Adipocyte (in vitro differentiated cells): Measurements from ENCODE around the gene LSAMP.
"Not testable (repeated sequence)": the region's sequence is repeated elsewhere in the genome, so short reads cannot be mapped to it uniquely, and the experiment has no call there.

Experiments used
- DNase-seq: peaks from one replicate; pipeline ENCODE4 v3.0.0-alpha.2; 2015; ENCODE audit warnings: low read depth
- H3K27me3 ChIP-seq: replicated peaks from 2 replicates; pipeline ENCODE4 v1.7.0; 2013; ENCODE audit warnings: mild to moderate bottlenecking, low read length, moderate library complexity; ENCODE audit not compliant: control insufficient read depth, insufficient read depth
- H3K36me3 ChIP-seq: 2 replicates; pipeline ENCODE4 v1.7.0; 2013; ENCODE audit warnings: low read length, mild to moderate bottlenecking, moderate library complexity; ENCODE audit not compliant: control insufficient read depth, insufficient read depth, severe bottlenecking
- H3K4me1 ChIP-seq: 2 replicates; pipeline ENCODE4 v1.7.0; 2013; ENCODE audit warnings: mild to moderate bottlenecking, low read length, moderate library complexity; ENCODE audit not compliant: control insufficient read depth, insufficient read depth
- H3K4me3 ChIP-seq: 2 replicates; pipeline ENCODE4 v1.7.0; 2013; ENCODE audit warnings: mild to moderate bottlenecking, low read length, moderate library complexity
- H3K9ac ChIP-seq: 2 replicates; pipeline ENCODE4 v1.7.0; 2013; ENCODE audit warnings: mild to moderate bottlenecking, low read length, moderate library complexity
- H3K9me3 ChIP-seq: 2 replicates; pipeline ENCODE4 v1.7.0; 2013; ENCODE audit warnings: mild to moderate bottlenecking, low read length, moderate library complexity; ENCODE audit not compliant: control insufficient read depth

LSAMP gene

DNA sequence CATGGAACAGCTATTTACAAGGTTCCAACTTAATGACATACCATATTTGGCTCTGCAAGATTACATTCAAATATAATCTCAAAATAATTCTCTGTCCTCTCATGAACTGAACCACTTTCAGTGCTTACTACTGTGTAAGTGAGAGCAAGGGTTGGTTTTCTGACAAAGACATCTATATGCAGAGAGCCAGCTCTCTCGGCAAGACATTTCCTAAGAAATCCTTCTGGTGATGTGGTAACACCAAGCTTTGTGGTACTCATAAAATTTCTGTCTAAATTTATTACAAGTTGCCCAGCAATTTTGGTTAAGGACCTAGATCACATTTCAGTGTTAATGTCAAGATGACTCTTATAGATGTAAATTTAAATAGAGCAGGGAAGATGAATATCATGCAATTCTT, 637.0 kb downstream of the LSAMP start:
- no peak for DNase-seq

DNA sequence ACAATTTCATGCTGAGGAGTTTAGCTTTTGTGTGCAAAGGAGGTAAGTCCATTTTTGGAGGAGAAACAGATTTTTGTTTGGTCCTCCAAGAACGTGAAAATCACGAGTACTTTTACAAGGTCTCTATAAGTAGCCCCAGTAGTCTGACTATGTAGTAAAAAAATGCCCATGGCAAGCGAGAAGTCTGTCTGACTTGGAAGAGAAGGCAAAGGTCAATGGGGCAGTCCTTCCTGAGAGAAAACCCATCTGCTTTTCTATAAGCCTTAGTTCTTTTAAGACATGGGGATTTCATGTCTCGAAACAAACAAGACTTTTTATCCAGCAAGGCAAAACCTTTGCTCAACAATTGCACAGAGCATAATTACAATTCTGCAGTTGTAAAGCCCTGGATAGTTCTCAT, 638.8 kb downstream of the LSAMP start:
- no peak overlapping the region for H3K9ac ChIP-seq
- H3K4me3 ChIP-seq = no peak overlapping the region
- H3K9me3 ChIP-seq = no peaks in the 10 kb centered on the region
- H3K4me1 ChIP-seq = peaks cover 17% of the 10 kb centered on the region
- H3K27me3 ChIP-seq = no peaks in the 10 kb centered on the region
- no peaks in the 10 kb centered on the region for H3K36me3 ChIP-seq
- no peak for DNase-seq

More for the DNA sequence above, 637.0 kb downstream of the LSAMP start:
- H3K9ac ChIP-seq = no peak overlapping the region
- no peaks in the 10 kb centered on the region for H3K27me3 ChIP-seq
- peaks cover 17% of the 10 kb centered on the region for H3K4me1 ChIP-seq
- no peaks in the 10 kb centered on the region for H3K36me3 ChIP-seq
- no peak overlapping the region for H3K4me3 ChIP-seq
- H3K9me3 ChIP-seq = no peaks in the 10 kb centered on the region

DNA sequence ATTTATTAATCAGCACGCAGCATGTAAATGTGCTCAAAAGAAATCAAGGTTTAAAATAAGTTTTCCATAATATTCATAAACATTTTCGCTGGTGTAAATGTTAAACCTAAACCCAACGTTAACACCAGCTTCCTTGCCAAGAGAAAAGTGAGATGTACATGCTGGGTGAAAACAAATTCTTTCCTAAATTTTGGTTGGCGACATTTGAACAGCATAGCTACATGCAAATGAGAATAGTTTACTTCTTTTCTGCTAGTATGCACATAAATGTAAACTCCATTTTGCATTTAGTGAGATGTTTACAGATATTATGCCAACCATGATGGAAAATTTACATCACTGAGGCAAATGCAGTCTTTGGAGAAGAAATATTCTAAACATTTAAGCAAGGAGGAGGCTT, 639.8 kb downstream of the LSAMP start:
- DNase-seq = no peak
- H3K36me3 ChIP-seq = no peaks in the 10 kb centered on the region
- H3K9me3 ChIP-seq = no peaks in the 10 kb centered on the region
- H3K9ac ChIP-seq = no peak overlapping the region
- H3K4me1 ChIP-seq = peaks cover 21% of the 10 kb centered on the region
- no peaks in the 10 kb centered on the region for H3K27me3 ChIP-seq
- H3K4me3 ChIP-seq = no peak overlapping the region

DNA sequence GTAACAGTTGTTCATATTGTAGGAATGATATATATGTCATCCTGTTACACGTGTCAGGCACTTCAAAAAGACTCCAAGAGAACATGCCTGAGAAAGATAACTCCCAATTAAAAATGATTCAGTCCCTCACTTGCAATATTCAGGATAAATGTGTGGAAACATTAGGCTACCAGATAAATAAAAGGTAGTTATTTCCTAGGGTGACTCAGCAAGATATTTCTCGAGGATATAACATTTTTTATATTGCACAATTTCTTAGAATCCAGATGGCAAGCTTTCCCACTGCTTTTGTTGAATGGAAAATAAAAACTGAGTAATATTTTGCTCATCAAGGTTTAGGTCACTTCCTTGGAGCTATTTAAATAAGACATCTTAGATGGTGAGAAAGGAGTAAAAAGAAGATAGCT, 640.6 kb downstream of the LSAMP start:
- Histone ChIP-seq H3K36me3 (no peaks in the 10 kb centered on the region), H3K27me3 (no peaks in the 10 kb centered on the region), H3K9me3 (no peaks in the 10 kb centered on the region), H3K4me1 (peaks cover 22% of the 10 kb centered on the region), H3K9ac (no peak overlapping the region), H3K4me3 (no peak overlapping the region)
- peak; percentile 91 for DNase-seq

DNA sequence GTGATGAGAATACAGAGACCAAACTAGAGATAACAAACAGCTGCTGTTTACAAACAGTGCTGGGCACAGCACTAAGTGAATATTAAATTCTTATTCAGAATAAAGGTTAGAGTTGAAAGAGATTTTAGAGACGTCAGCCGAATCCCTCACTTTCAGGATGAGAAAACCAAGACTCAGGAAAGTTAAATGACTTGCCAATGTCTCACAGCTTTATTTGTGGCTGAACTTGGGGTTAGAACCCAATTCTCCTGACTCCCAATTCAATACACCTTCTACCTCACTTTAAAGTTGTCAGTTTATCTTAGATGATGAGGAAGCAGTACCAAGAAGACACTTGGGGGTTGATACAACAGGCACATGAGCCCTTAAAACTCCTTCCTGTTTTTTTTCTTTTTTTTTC, 641.1 kb downstream of the LSAMP start:
- no peak overlapping the region for H3K9ac ChIP-seq
- no peak overlapping the region for H3K4me3 ChIP-seq
- no peaks in the 10 kb centered on the region for H3K36me3 ChIP-seq
- H3K9me3 ChIP-seq = no peaks in the 10 kb centered on the region
- H3K4me1 ChIP-seq = peaks cover 22% of the 10 kb centered on the region
- no peaks in the 10 kb centered on the region for H3K27me3 ChIP-seq
- no peak for DNase-seq

DNA sequence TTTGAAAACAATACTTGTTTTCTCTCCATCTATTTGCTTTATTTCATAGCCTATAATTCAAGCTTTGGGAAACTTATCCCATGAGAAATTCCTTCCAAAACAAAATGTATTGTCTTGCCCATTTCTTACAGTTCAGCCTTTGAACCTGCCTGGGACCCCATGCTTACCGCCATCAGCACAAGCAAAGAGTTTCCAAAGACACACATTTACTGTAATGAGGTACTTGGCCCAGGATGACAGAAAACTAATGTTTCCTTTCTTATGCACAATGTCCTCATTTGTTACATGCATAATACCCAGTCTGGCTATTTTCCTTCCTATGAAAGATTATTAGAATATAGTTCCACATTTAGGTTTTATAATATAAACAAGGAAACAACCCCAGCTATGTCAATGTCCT, 641.6 kb downstream of the LSAMP start:
- H3K9me3 ChIP-seq = no peaks in the 10 kb centered on the region
- H3K27me3 ChIP-seq = no peaks in the 10 kb centered on the region
- H3K36me3 ChIP-seq = no peaks in the 10 kb centered on the region
- peaks cover 21% of the 10 kb centered on the region for H3K4me1 ChIP-seq
- no peak overlapping the region for H3K4me3 ChIP-seq
- no peak for DNase-seq
- no peak overlapping the region for H3K9ac ChIP-seq

DNA sequence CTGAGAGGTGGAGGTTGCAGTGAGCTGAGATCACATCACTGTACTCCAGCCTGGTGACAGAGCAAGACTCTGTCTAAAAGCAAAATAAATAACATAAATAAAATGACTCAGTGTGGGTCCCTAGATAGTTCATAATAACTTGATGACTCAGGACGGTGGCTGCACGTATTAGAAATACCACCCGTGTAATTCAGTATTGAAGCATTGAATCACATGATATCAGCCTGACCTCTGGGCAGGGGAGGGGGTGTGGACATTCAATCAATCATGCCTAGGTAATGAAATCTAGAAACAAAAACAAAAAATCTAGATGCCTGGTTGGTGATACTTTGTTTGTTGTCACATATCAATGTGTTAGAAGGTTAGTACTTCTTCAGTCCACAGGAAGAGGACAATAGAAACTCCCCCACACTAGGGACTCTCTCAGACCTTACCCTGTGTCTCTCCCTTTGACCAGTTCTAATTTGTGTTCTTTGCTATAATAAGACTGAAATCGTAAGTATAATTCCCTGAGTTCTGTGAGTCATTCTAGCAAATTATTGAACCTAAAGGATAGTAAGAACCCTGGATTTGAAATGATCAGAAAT, 644.7 kb downstream of the LSAMP start:
- H3K4me1 ChIP-seq = peaks cover 18% of the 10 kb centered on the region
- no peaks in the 10 kb centered on the region for H3K36me3 ChIP-seq
- DNase-seq = peak; percentile 57
- H3K27me3 ChIP-seq = no peaks in the 10 kb centered on the region
- no peak overlapping the region for H3K9ac ChIP-seq
- H3K4me3 ChIP-seq = no peak overlapping the region
- H3K9me3 ChIP-seq = no peaks in the 10 kb centered on the region

DNA sequence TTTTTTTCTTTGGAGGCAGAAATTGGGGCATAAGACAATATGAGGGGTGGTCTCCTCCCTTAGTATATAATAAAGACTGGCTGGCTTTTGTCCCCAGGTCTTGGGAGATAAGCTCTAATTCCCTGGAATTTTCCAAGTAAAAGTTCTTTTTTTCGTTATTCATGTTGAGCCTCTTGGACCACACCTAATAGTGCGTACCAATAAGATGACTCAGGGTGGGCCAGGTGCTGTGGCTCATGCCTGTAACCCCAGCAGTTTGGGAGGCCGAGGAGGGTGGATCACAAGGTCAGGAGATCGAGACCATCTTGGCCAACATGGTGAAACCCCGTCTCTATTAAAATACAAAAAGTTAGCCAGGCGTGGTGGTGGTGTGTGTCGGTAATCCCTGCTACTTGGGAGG, 645.2 kb downstream of the LSAMP start:
- H3K36me3 ChIP-seq, H3K4me3 ChIP-seq, DNase-seq, H3K9me3 ChIP-seq, H3K9ac ChIP-seq, H3K27me3 ChIP-seq: not testable (repeated sequence)
- peaks cover 16% of the 10 kb centered on the region for H3K4me1 ChIP-seq

DNA sequence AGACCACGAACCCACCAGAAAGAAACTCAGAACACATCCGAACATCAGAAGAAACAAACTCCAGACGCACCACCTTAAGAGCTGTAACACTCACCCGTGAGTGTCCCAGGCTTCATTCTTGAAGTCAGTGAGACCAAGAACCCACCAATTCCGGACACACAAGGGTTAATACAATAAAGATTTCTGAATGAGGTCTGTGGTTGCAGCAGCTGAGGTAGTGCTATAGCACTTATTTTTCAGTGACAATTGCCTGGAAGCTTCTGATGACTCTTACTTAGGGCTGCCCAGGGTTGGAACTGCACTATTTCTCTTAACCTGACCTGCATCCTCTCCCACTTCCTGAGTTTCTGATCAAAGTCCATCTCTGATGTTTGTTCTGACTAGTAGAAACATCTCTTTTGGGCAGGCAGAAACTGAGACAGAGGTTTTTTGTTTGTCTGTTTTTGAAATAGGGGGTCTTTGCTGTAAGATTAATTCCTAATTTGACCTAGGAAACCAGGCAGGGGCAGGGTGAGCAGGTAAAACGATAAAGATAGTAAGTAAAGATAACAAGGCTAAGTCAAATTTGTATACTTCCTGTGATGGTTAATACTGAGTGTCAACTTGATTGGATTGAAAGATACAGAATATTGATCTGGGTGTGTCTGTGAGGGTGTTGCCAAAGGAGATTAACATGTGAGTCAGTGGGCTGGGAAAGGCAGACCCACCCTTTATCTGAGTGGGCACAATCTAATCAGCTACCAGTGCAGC, 652.9 kb downstream of the LSAMP start:
- H3K36me3 ChIP-seq = no peaks in the 10 kb centered on the region
- H3K9ac ChIP-seq = no peak overlapping the region
- H3K9me3 ChIP-seq = no peaks in the 10 kb centered on the region
- H3K27me3 ChIP-seq = no peaks in the 10 kb centered on the region
- H3K4me3 ChIP-seq = no peak overlapping the region
- peaks cover 19% of the 10 kb centered on the region for H3K4me1 ChIP-seq
- DNase-seq = no peak

DNA sequence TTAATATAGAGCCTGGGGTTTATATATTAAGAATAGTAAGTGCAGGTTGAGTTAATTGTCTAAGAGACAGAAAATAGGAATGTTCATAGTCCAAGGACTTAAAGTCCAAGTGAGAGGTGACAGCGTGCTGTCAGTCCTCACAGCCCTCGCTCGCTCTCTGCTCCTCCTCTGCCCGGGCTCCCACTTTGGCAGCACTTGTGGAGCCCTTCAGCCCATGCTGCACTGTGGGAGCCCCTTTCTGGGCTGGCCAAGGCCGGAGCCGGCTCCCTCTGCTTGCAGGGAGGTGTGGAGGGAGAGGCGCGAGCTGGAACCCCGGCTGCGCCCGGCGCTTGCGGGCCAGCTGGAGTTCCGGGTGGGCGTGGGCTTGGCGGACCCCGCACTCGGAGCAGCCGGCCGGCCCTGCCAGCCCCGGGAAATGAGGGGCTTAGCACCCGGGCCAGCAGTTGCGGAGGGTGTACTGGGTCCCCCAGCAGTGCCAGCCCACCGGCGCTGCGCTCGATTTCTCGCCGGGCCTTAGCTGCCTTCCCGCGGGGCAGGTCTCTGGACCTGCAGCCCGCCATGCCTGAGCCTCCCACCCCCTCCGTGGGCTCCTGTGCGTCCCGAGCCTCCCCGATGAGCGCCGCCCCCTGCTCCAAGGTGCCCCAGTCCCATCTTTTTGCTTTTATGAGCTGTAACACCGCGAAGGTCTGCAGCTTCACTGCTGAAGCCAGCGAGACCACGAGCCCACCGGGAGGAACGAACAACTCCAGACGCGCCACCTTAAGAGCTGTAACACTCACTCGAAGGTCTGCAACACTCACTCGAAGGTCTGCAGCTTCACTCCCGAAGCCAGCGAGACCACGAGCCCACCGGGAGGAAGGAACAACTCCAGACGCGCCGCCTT, 653.8 kb downstream of the LSAMP start:
- H3K27me3 ChIP-seq, H3K4me3 ChIP-seq, H3K9me3 ChIP-seq, H3K36me3 ChIP-seq, DNase-seq, H3K9ac ChIP-seq: not testable (repeated sequence)
- peaks cover 19% of the 10 kb centered on the region for H3K4me1 ChIP-seq

DNA sequence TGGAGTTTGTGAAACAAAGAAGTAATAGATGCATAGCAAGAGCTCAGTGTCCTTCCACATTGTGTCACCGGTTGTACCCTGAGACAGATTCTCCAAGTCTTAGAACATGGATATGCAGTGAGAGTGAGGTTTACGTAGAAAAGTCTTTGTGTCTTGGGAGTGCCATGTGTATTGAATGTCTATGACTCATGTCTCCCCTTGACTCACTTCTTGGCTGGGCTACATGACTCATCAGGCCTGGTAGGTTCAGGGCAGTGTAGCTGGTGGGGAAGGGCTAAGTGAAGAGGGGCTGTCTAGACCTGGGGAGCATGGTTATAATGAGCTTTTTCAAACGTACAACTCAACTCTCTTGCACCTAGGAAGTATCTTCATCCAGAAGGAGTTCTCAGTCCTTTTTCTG, 654.5 kb downstream of the LSAMP start:
- DNase-seq = peak; percentile 90
- H3K36me3 ChIP-seq = no peaks in the 10 kb centered on the region
- H3K27me3 ChIP-seq = no peaks in the 10 kb centered on the region
- peaks cover 19% of the 10 kb centered on the region for H3K4me1 ChIP-seq
- no peaks in the 10 kb centered on the region for H3K9me3 ChIP-seq
- H3K9ac ChIP-seq = no peak overlapping the region
- H3K4me3 ChIP-seq = no peak overlapping the region
